Uterus (tissue), 4 donors: ENCODE data around the gene SNX6. TPM values are rescaled to one million over a fixed set of nuclear protein-coding genes. Genes with fewer than 3 reads are reported as not detected.

Experiments used
- DNase-seq, 2 donors: peaks; one replicate each; pipeline ENCODE4 v3.0.0-alpha.2; 2019 to 2020
- H3K27ac ChIP-seq, 2 donors: fragments of 200-600 bp; sonication (generic); 1 replicate in 1 of 2; 2 replicates in 1 of 2; pipeline ENCODE4 v1.5.1; 2016 to 2018
- H3K27me3 ChIP-seq, 2 donors: fragments of 200-600 bp; sonication (generic); one replicate each; pipeline ENCODE4 v1.5.1; 2018 to 2019; ENCODE audit warnings: control low read depth in 1 of 2
- H3K36me3 ChIP-seq, 2 donors: fragments of 200-600 bp; sonication (generic); one replicate each; pipeline ENCODE4 v1.5.1; 2019; ENCODE audit warnings: control low read depth in 1 of 2
- H3K4me1 ChIP-seq, 2 donors: fragments of 200-600 bp; sonication (generic); one replicate each; pipeline ENCODE4 v1.5.1; 2018 to 2019; ENCODE audit warnings: control low read depth in 1 of 2
- H3K4me3 ChIP-seq, 2 donors: fragments of 200-600 bp; sonication (generic); 1 replicate in 1 of 2; 2 replicates in 1 of 2; pipeline ENCODE4 v1.5.1; 2018 to 2019; ENCODE audit warnings: mild to moderate bottlenecking in 1 of 2
- H3K9me3 ChIP-seq, 2 donors: fragments of 200-600 bp; sonication (generic); one replicate each; pipeline ENCODE4 v1.5.1; 2019; ENCODE audit warnings: control low read depth in 1 of 2
- POLR2A ChIP-seq, 2 donors: fragments of 450-650 bp; IDR thresholded peaks; one replicate each; pipeline ENCODE4 v1.6.1; 2016; ENCODE audit warnings: antibody characterized with exemption in 2 of 2, mild to moderate bottlenecking in 1 of 2, moderate library complexity in 1 of 2
- intact Hi-C: fragments of 100-400 bp; cut with DNase I; formaldehyde crosslinking; loops from one replicate; pipeline ENCODE4 v1.15.1; 2023; ENCODE audit warnings: low total_unique reads
- total RNA-seq, 4 donors: library from RNA; depleted of rRNA in 3 of 4; stranded (reverse); fragments of >200 nt in 3 of 4; gene quantifications; one replicate each; pipeline versions ENCODE4 v1.1.0 to v1.2.4, GENCODE V29; 2014 to 2023
- TF ChIP-seq, protein P1 (sequence below), 4 experiments: fragments of 200-600 bp in 2 of 4; fragments of 450-650 bp in 2 of 4; sonication (generic) in 2 of 4; IDR thresholded peaks; one replicate each; pipeline ENCODE4 v1.5.1; 2016 to 2019; ENCODE audit warnings: antibody characterized with exemption in 4 of 4, mild to moderate bottlenecking in 2 of 4, moderate library complexity in 1 of 4
- donor health status: DM: yes; HTN: yes; CAD: no.

Gene SNX6
- total RNA-seq, 4 donors from 2014 or later, result 22.8 to 357 (median 73.9) TPM

DNA sequence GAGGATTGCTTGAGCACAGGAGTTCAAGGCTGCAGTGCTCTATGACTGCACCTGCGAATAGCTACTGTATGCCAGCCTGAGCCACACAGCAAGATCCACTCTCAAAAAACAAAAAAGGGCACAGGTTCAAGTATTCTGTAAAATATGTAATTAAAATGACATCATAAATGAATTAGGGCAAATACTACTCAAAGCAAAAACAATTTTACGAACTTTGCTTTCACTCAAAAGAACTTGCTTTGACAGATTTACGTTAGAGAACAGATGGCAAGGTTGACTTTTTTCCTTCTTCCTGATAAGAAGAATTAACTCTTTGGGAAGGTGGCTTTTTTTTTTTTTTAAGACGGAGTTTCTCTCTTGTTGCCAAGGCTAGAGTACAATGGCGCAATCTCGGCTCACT is 46.4 kb downstream of the SNX6 start:
- H3K27ac ChIP-seq, result no peak overlapping the region
- no peaks in the 10 kb centered on the region for H3K36me3 ChIP-seq
- no peak for DNase-seq
- TF ChIP-seq, protein P1, sequence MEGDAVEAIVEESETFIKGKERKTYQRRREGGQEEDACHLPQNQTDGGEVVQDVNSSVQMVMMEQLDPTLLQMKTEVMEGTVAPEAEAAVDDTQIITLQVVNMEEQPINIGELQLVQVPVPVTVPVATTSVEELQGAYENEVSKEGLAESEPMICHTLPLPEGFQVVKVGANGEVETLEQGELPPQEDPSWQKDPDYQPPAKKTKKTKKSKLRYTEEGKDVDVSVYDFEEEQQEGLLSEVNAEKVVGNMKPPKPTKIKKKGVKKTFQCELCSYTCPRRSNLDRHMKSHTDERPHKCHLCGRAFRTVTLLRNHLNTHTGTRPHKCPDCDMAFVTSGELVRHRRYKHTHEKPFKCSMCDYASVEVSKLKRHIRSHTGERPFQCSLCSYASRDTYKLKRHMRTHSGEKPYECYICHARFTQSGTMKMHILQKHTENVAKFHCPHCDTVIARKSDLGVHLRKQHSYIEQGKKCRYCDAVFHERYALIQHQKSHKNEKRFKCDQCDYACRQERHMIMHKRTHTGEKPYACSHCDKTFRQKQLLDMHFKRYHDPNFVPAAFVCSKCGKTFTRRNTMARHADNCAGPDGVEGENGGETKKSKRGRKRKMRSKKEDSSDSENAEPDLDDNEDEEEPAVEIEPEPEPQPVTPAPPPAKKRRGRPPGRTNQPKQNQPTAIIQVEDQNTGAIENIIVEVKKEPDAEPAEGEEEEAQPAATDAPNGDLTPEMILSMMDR (IDR thresholded peaks at IDR 0.05), result no peak
- TF ChIP-seq POLR2A (IDR thresholded peaks at IDR 0.05), result no peak
- H3K4me3 ChIP-seq, result no peak overlapping the region
- H3K9me3 ChIP-seq, result no peaks in the 10 kb centered on the region
- intact Hi-C loops, result no loop called here
- H3K27me3 ChIP-seq, result no peaks in the 10 kb centered on the region
- no peaks in the 10 kb centered on the region for H3K4me1 ChIP-seq

DNA sequence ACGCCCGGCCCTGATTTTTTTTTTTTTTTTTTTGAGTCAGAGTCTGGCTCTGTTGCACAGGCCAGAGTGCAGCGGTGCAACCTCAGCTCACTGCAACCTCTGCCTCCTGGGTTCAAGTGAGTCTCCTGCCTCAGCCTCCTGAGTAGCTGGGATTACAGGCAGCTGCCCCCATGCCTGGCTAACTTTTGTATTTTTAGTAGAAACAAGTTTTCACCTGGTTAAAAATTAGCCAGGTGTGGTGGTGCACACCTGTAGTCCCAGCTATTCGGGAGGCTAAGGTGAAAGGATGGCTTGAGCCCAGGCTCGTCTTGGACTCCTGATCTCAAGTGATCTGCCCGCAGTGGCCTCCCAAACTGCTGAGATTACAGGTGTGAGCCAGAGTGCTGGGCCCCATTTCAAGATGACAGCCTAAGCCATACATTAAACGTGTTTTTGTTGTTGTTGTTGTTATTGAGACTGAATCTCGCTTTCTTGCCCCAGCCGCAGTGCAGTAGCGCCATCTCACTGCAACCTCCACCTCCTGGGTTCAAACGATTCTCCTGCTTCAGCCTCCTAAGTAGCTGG is 47.7 kb downstream of the SNX6 start:
- Histone ChIP-seq H3K27me3 (no peaks in the 10 kb centered on the region), H3K4me3 (no peak overlapping the region), H3K36me3 (no peaks in the 10 kb centered on the region), H3K9me3 (no peaks in the 10 kb centered on the region), H3K4me1 (no peaks in the 10 kb centered on the region), H3K27ac (no peak overlapping the region)
- DNase-seq, result no peak
- intact Hi-C loops, result no loop called here
- TF ChIP-seq POLR2A (IDR thresholded peaks at IDR 0.05), result no peak
- TF ChIP-seq, protein P1 (IDR thresholded peaks at IDR 0.05), result no peak

DNA sequence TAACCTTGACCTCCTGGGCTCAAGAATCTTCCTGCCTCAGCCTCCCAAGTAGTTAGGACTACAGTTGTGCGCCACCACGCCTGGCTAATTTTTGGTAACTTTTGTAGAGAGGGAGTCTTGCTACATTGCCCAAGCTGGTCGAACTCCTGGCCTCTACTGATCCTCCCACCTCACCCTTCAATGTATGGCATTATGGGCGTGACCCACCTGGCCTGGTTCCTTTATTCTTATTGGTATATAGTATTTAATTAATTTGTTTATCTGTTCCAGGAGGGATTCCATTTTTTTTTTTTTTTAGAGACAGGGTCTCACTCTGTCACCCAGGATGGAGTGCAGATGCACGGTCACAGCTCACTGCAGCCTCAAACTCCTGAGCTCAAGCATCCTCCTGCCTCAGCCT is 49.6 kb downstream of the SNX6 start:
- DNase-seq, result peak in 1 of 2 donors; percentile 2
- Histone ChIP-seq H3K4me3 (no peak overlapping the region), H3K36me3 (no peaks in the 10 kb centered on the region), H3K4me1 (no peaks in the 10 kb centered on the region), H3K9me3 (no peaks in the 10 kb centered on the region), H3K27ac (no peak overlapping the region), H3K27me3 (no peaks in the 10 kb centered on the region)
- intact Hi-C loops, result no loop called here
- no peak for TF ChIP-seq POLR2A (IDR thresholded peaks at IDR 0.05)
- TF ChIP-seq, protein P1 (IDR thresholded peaks at IDR 0.05), result no peak

DNA sequence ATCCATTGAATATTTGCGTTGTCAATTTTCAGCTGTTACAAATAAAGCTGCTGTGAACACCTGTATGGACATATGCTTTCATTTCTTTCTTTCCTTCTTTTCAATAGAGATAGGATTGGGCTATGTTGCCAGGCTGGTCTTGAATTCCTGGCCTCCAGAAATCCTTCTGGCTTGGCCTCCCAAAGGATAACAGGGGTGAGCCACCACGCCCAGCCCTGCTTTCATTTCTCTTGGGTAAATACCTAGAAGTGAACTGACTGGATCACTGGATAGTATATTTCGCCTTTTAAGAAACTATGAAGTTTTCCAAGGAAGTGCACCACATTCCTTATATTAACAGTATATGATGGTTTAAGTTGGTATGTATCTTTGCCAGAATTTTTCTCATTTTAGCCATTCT is 58.2 kb downstream of the SNX6 start:
- Histone ChIP-seq H3K36me3 (no peaks in the 10 kb centered on the region), H3K9me3 (no peaks in the 10 kb centered on the region), H3K27me3 (no peaks in the 10 kb centered on the region), H3K4me1 (no peaks in the 10 kb centered on the region), H3K27ac (no peak overlapping the region), H3K4me3 (no peak overlapping the region)
- TF ChIP-seq POLR2A (IDR thresholded peaks at IDR 0.05), result no peak
- TF ChIP-seq, protein P1 (IDR thresholded peaks at IDR 0.05), result no peak
- no peak for DNase-seq
- intact Hi-C loops, result no loop called here

DNA sequence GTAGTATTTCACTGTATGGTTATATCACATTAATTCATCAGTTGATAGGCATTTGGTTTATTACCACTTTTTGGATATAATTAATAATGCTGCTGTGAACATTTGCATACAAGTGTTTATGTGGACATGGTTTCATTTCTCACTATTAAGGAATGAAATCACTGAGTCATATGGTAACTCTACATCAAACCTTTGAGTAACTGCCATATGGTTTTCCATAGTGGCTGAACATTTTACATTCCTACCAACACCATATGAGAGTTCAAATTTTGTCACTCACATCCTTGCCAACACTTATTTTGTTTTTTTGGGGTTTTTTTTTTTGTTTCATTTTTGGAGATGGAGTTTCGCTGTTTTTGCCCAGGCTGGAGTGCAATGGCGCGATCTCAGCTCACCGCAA is 60.2 kb downstream of the SNX6 start:
- Histone ChIP-seq H3K36me3 (no peaks in the 10 kb centered on the region), H3K4me3 (no peak overlapping the region), H3K9me3 (no peaks in the 10 kb centered on the region), H3K27ac (no peak overlapping the region), H3K4me1 (no peaks in the 10 kb centered on the region), H3K27me3 (no peaks in the 10 kb centered on the region)
- intact Hi-C loops, result no loop called here
- TF ChIP-seq POLR2A (IDR thresholded peaks at IDR 0.05), result no peak
- TF ChIP-seq, protein P1 (IDR thresholded peaks at IDR 0.05), result no peak
- no peak for DNase-seq
